NOMO-1 treated with dmso at 0.1 percent for 144 hours (cell line): ENCODE measurements around the gene CGNL1.

ENCODE experiments used
- DNase-seq: peaks from one replicate; lab custom pipeline; 2025; ENCODE audit not compliant: unreplicated experiment; lab: John Stamatoyannopoulos, UW

The CGNL1 gene

GRCh38 chr15:57562196-57562769 is 186.0 kb downstream of the CGNL1 start:
- DNase-seq = no peak

- no peak for DNase-seq
Measured at GRCh38 chr15:57563416-57563815, 187.1 kb downstream of the CGNL1 start.

GRCh38 chr15:57565311-57565710 is 189.0 kb downstream of the CGNL1 start:
- no peak for DNase-seq

- DNase-seq = no peak
Measured at GRCh38 chr15:57566834-57567233, 190.5 kb downstream of the CGNL1 start.

GRCh38 chr15:57567891-57568290 is 191.6 kb downstream of the CGNL1 start:
- no peak for DNase-seq

GRCh38 chr15:57568299-57568698 is 192.0 kb downstream of the CGNL1 start:
- DNase-seq = no peak

GRCh38 chr15:57570340-57570739 is 194.0 kb downstream of the CGNL1 start:
- no peak for DNase-seq

- no peak for DNase-seq
Measured at GRCh38 chr15:57570994-57571393, 194.7 kb downstream of the CGNL1 start.

- DNase-seq = no peak
Measured at GRCh38 chr15:57571725-57572124, 195.4 kb downstream of the CGNL1 start.

- DNase-seq = no peak
Measured at GRCh38 chr15:57572468-57572867, 196.2 kb downstream of the CGNL1 start.

GRCh38 chr15:57573151-57573550 is 196.8 kb downstream of the CGNL1 start:
- DNase-seq = no peak

GRCh38 chr15:57575363-57575762 is 199.1 kb downstream of the CGNL1 start:
- no peak for DNase-seq

GRCh38 chr15:57578288-57578900 is 202.1 kb downstream of the CGNL1 start:
- DNase-seq = no peak

GRCh38 chr15:57580428-57580827 is 204.1 kb downstream of the CGNL1 start:
- no peak for DNase-seq

GRCh38 chr15:57580866-57581265 is 204.6 kb downstream of the CGNL1 start:
- no peak for DNase-seq

- no peak for DNase-seq
Measured at GRCh38 chr15:57582090-57582489, 205.8 kb downstream of the CGNL1 start.

GRCh38 chr15:57583282-57583681 is 207.0 kb downstream of the CGNL1 start:
- no peak for DNase-seq

GRCh38 chr15:57583720-57584119 is 207.4 kb downstream of the CGNL1 start:
- DNase-seq = no peak

- DNase-seq = no peak
Measured at GRCh38 chr15:57586661-57587424, 210.5 kb downstream of the CGNL1 start.

- DNase-seq = no peak
Measured at GRCh38 chr15:57589281-57589680, 213.0 kb downstream of the CGNL1 start.

GRCh38 chr15:57589754-57590153 is 213.4 kb downstream of the CGNL1 start:
- DNase-seq = no peak

GRCh38 chr15:57591237-57591821 is 215.0 kb downstream of the CGNL1 start:
- no peak for DNase-seq
